ENCODE measurements around the gene CD22.

- TF ChIP-seq POLR2A (IDR thresholded peaks at IDR 0.05; ENCODE audit: low read depth, low read length): no peak
- no peak for TF ChIP-seq TAF1 (IDR thresholded peaks at IDR 0.05; ENCODE audit: borderline replicate concordance, low read depth, low read length)
Measured at GRCh38 chr19:35337984-35338296, 9.0 kb downstream of the CD22 start.
